HepG2 (cell line): ENCODE results near the gene TMEM156.
"Not testable (repeated sequence)": the region's sequence is repeated elsewhere in the genome, so short reads cannot be mapped to it uniquely, and the experiment has no call there.

Experiments used
- CREB1 ChIP-seq, 2 experiments: fragments of 450-650 bp in 1 of 2; IDR thresholded peaks; 2 replicates each; pipeline ENCODE4 v1.6.1; 2016 to 2017; ENCODE audit warnings: control low read depth in 1 of 2, mild to moderate bottlenecking in 1 of 2, missing compliant biosample characterization in 1 of 2, missing genetic modification characterization in 1 of 2
- FOSL2 ChIP-seq: sonication (generic); formaldehyde crosslinking; IDR thresholded peaks from 2 replicates; pipeline ENCODE4 v1.4.0; 2020; ENCODE audit warnings: missing genetic modification reagents
- FOXJ3 ChIP-seq: sonication (generic); formaldehyde crosslinking; IDR thresholded peaks from 2 replicates; pipeline ENCODE4 v1.4.0; 2020; ENCODE audit warnings: missing genetic modification reagents, mild to moderate bottlenecking, borderline replicate concordance
- POLR2AphosphoS5 ChIP-seq: IDR thresholded peaks from 2 replicates; pipeline ENCODE4 v1.6.1; 2012; ENCODE audit warnings: low read depth, low read length
- SUZ12 ChIP-seq: fragments of 150-350 bp; IDR thresholded peaks from 2 replicates; pipeline ENCODE4 v1.6.1; 2014; ENCODE audit warnings: low read depth, low read length
- TAF1 ChIP-seq: sonication (generic); formaldehyde crosslinking; IDR thresholded peaks from 2 replicates; pipeline ENCODE4 v1.4.0; 2020; ENCODE audit warnings: missing genetic modification reagents
- TBL1XR1 ChIP-seq: fragments of 150-350 bp; IDR thresholded peaks from 2 replicates; pipeline ENCODE4 v1.6.1; 2014; ENCODE audit warnings: borderline replicate concordance, low read length; ENCODE audit not compliant: partially characterized antibody
- TF ChIP-seq, protein P1 (sequence below): sonication (generic); formaldehyde crosslinking; IDR thresholded peaks from 2 replicates; pipeline ENCODE4 v1.4.0; 2020; ENCODE audit warnings: missing genetic modification reagents
- TF ChIP-seq, protein P2 (sequence below): sonication (generic); formaldehyde crosslinking; IDR thresholded peaks from 2 replicates; pipeline ENCODE4 v1.5.0; 2020; ENCODE audit warnings: missing genetic modification reagents, mild to moderate bottlenecking, borderline replicate concordance

DNA sequence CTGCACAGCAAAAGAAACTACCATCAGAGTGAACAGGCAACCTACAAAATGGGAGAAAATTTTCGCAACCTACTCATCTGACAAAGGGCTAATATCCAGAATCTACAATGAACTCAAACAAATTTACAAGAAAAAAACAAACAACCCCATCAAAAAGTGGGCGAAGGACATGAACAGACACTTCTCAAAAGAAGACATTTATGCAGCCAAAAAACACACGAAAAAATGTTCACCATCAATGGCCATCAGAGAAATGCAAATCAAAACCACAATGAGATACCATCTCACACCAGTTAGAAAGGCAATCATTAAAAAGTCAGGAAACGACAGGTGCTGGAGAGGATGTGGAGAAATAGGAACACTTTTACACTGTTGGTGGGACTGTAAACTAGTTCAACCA is 30.2 kb downstream of the TMEM156 start:
- TF ChIP-seq, protein P1, sequence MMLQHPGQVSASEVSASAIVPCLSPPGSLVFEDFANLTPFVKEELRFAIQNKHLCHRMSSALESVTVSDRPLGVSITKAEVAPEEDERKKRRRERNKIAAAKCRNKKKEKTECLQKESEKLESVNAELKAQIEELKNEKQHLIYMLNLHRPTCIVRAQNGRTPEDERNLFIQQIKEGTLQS (CRISPR knock-in tag) = not testable (repeated sequence)
- TF ChIP-seq, protein P2, sequence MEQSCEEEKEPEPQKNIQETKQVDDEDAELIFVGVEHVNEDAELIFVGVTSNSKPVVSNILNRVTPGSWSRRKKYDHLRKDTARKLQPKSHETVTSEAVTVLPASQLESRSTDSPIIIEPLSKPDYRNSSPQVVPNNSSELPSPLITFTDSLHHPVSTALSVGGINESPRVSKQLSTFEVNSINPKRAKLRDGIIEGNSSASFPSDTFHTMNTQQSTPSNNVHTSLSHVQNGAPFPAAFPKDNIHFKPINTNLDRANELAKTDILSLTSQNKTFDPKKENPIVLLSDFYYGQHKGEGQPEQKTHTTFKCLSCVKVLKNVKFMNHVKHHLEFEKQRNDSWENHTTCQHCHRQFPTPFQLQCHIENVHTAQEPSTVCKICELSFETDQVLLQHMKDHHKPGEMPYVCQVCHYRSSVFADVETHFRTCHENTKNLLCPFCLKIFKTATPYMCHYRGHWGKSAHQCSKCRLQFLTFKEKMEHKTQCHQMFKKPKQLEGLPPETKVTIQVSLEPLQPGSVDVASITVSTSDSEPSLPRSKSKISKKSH (CRISPR knock-in tag) = not testable (repeated sequence)
- TF ChIP-seq POLR2AphosphoS5; TAF1 (CRISPR knock-in tag); CREB1 (IDR thresholded peaks at IDR 0.05); CREB1 (CRISPR knock-in tag; IDR thresholded peaks at IDR 0.05); FOSL2; SUZ12; FOXJ3 (CRISPR knock-in tag); TBL1XR1: not testable (repeated sequence)
